ENCODE measurements around the gene TNXB.
"Not testable (repeated sequence)": the region's sequence is repeated elsewhere in the genome, so short reads cannot be mapped to it uniquely, and the experiment has no call there.

The TNXB gene

GRCh38 chr6:32082478-32082877 is 26.7 kb downstream of the TNXB start:
- DNase-seq = no peak

- DNase-seq = no peak
These were observed 27.8 kb downstream of the TNXB start for GRCh38 chr6:32081168-32081990.

DNA sequence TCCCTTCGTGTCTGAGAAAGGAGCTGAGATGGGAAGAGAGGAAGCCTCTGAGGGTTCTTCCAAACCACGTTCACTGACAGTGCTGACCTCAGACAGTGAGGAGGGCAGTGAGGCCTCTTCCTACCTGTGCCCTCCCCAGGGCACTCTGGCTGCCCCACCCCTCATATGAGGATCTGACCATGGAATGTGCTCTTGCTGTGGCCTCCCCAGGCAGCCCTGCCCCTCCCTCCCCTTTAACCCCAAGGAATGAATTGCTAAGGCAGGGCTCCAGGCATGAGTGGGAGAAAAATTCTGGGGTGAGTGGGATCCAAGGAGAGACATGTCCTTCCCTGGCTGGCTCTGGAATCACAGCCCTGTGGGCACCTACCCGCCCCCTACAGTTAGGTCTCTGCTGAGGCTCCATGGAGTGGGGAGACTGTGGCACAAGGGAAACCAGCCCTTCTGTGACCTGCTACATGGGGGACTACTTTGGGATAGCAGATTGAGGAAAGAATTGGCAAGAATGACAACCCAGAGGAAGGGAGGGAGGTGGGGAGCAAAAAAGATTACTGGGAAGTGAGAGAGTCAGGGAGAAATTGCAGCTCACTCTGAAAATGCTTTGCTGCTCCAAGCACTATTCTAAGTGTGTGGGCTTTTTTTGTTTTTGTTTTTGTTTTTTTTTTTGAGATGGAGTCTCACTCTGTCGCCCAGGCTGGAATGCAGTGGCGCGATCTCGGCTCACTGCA is 29.4 kb downstream of the TNXB start:
- DNase-seq = no peak

DNA sequence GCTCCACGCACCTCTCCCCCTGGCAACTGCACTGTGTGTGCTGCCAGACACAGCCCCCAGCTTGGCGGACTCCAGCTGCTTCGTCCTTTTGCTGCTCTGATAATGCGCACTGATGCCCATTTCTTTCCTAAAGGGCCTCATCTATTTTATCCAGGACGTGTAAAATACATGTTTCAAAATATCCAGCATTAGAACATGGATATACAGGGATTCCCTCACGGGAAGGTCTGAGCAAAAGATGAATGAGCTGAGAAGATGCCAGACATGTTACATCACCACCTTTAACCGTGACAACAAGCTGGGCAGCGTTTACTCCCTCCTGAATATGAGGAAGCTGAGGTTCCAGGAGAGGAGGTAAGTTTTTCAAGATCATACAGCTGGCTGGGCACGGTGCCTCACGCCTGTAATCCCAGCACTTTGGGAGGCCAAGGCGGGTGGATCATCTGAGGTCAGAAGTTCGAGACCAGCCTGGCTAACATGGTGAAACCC is 32.8 kb downstream of the TNXB start:
- DNase-seq = no peak

DNA sequence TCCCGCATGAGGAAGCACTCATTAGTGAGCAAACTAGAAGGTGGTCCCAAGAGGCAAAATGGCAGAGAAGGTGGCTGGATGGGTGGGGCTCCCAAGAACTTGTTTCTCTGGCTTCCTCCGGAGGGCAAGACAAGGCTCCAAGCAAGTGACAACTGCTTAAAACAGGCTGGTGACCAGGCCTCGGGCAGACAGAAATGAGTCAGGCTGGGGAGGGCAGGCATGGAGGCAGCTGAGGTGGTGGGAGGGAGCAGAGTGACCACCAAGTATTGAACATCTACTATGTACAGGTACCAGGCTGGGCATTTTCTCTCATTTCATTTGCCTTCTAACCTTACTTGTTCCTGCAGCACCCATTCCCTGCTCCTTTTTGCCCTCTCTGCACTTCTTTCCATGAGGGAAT is 33.4 kb downstream of the TNXB start:
- DNase-seq = no peak

DNA sequence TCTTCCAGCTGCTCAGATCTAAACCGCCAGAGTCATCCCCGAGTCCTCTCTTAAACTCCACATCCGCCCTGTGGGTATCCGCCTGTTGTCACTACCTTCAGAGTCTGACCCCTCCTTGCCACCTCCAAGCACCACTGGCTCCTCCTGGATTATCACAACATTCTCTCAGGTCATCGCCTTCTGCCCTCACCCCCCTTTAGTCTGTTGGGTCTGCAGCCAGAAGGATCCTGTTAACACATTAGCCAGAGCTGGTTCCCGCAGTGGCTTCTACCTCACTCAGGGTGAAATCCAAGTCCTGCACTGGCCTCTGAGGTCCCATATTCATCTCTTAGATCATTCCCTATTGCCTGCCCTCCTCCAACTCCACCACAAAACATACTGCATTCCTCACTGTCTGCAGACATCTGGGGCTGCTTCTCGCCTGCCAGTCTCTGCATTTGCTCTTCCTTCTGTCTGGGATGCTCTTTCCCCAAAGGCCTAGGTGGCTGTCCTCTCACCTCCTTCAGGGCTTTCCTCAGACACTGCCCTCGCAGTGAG is 34.1 kb downstream of the TNXB start:
- DNase-seq = no peak

DNA sequence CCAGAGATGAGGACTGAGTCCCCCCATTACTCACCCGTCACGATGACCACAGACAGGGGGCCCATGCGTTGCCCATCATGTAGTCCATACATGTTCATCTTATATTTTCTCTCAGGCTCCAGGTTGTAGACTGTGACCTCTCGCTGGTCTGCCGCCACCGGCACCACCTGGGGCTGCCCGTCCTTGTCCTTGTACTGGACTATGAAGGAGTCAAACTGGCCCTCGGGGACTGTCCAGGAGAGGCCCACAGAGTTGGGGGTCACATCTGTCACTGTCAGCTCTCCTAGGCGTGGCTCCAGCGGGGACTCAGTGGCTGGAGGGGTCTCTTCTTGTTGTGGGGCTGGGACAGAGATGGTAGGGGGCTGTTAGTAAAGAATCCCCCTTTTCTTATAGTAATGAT is 35.5 kb downstream of the TNXB start:
- no peak for DNase-seq

DNA sequence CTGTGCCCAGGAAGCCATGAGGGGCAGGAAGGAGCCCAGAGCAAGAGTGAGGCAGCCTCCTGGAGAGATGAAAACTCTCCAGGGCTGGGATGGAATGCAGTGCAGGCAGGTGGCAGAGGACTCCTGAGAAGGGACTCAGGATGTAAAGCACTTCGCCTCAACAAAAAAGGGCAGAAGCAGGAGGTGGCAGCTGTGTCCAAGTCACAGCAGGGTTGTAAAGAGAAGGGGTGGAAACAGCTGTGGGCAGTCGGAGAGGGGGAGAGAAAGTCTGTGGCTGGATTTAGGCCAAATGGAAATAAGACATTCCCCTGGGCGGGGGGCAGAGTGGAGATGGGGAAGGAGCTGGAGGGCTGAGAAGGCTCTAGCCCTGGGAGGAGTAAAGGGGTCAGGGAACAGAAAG is 36.0 kb downstream of the TNXB start:
- DNase-seq = no peak

DNA sequence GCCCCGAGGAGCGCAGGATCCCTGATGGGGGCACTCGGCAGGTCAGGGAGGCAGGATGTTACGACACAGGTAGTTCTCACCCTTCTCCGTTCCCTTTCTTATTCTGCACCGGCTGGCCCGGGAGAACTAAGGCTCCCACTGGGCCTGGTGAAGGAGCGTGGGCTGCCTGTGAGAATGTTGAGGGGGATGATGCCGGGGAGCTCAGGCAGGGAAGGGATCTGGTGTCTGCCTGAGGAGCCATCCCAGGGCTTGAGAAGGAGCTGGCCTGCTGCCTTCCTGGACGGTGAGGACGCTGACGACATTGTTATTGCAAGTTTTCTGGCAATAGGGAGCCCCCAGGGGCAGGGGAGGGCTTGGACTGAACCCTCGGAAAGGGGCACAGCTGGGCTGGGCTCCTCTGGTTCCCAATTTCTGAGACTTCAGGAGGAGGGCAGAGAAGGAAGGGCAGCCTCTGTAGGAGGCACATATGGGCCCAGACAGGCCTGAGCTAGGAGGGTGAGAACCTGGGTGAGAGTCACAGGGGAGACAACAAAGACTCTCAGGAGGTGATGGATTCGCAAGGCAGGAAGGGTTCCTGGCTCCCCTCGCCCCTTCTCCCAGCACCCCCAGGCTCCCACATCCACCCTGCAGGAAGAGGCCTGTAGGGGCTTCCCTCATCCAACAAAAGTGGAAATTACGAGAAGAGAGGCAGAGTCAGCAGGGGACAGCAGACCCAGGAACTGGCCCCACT is 38.2 kb downstream of the TNXB start:
- no peak for DNase-seq

GRCh38 chr6:32069878-32070515 is 39.1 kb downstream of the TNXB start:
- DNase-seq = no peak

GRCh38 chr6:32069460-32069859 is 39.7 kb downstream of the TNXB start:
- no peak for DNase-seq

- no peak for DNase-seq
These were observed 40.3 kb downstream of the TNXB start for GRCh38 chr6:32068867-32069266.

GRCh38 chr6:32068315-32068714 is 40.8 kb downstream of the TNXB start:
- DNase-seq = not testable (repeated sequence)

GRCh38 chr6:32067521-32067920 is 41.6 kb downstream of the TNXB start:
- DNase-seq = not testable (repeated sequence)

DNA sequence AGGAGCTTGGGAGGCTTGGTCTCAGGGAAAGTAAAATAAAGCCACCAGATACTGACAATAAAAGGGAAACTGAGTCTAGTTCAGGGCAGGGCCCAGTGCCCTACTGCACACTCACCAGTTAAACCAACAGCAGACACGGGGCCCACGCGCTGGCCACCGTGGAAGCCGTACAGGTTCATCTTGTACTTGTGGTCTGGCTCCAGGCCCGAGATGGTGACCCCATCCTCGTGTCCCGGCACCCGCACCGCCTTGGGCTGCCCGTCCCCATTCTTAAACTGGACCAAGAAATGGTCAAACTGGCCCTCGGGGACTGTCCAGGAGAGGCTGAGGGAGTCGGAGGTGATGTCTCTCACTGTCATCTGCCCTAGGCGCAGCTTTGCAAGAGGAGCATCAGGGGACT is 44.4 kb downstream of the TNXB start:
- no peak for DNase-seq

DNA sequence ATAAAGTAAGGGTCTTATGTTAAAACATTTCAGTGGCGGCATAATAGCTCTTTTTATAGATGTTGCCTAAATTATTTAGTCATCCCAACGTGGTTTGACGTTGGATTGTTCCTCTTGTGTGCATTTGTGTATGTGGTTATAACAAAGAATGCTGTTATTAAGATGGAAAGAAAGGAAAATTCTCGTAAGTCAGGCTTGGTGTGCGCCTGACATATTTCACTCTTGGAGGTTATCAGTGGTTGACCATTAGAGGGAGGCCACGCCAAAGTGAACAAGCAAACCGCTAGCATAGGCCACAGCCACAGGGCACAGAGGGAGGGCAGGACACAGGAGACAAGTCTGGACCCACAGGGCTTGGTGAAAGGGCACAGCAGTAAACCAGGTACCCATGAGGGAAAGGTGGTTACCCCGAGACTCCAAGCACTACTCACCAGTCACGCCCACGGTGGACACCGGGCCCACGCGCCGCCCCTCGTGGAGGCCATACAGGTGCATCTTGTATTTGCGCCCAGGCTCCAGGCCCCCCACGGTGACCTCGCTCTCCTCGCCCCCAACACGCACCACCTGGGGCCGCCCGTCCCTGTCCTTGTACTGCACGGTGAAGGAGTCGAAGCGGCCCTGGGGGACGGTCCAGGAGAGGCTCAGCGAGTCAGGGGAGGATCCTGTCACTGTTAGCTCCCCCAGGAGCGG is 48.0 kb downstream of the TNXB start:
- no peak for DNase-seq

GRCh38 chr6:32058511-32058963 is 50.6 kb downstream of the TNXB start:
- DNase-seq = no peak

GRCh38 chr6:32057966-32058365 is 51.2 kb downstream of the TNXB start:
- DNase-seq = no peak

- no peak for DNase-seq
These were observed 52.9 kb downstream of the TNXB start for GRCh38 chr6:32056254-32056653.

- DNase-seq = not testable (repeated sequence)
These were observed 53.4 kb downstream of the TNXB start for GRCh38 chr6:32055756-32056155.

GRCh38 chr6:32053314-32053713 is 55.8 kb downstream of the TNXB start:
- DNase-seq = not testable (repeated sequence)

- not testable (repeated sequence) for DNase-seq
These were observed 56.5 kb downstream of the TNXB start for GRCh38 chr6:32052626-32053025.
